Activated CD8-positive, alpha-beta memory T cell treated with anti-CD3 and anti-CD28 coated beads, Interleukin-2, amount 50 U/mL, for 24 hours (primary cell): ENCODE results near the gene LIMS2.

Experiments used
- DNase-seq: peaks from one replicate; pipeline ENCODE4 v3.0.0-alpha.2; 2020; ENCODE audit errors: extremely low read depth

Gene LIMS2

GRCh38 chr2:127658641-127659407 lies 16.5 kb downstream of the LIMS2 start:
- no peak for DNase-seq

DNA sequence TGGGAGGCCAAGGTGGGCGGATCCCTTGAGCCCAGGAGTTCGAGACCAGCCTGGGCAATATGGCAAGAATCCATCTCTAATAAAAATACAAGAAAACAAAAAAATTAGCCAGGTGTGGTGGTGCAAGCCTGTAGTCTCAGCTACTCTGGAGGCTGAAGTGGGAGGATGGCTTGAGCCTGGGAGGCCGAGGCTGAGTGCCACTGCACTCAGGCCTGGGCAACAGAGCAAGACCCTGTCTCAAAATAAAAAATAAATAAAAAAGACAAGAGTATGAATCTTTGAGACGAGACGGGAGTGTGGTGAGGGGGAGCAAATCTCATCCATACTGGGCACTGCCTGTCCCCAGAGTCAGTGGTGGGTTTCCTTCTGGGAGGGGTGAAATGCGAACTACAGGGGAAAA lies 17.2 kb downstream of the LIMS2 start:
- no peak for DNase-seq

- DNase-seq = no peak
These were observed 18.1 kb downstream of the LIMS2 start for GRCh38 chr2:127657232-127657595.

GRCh38 chr2:127656569-127657231 lies 18.6 kb downstream of the LIMS2 start:
- no peak for DNase-seq

DNA sequence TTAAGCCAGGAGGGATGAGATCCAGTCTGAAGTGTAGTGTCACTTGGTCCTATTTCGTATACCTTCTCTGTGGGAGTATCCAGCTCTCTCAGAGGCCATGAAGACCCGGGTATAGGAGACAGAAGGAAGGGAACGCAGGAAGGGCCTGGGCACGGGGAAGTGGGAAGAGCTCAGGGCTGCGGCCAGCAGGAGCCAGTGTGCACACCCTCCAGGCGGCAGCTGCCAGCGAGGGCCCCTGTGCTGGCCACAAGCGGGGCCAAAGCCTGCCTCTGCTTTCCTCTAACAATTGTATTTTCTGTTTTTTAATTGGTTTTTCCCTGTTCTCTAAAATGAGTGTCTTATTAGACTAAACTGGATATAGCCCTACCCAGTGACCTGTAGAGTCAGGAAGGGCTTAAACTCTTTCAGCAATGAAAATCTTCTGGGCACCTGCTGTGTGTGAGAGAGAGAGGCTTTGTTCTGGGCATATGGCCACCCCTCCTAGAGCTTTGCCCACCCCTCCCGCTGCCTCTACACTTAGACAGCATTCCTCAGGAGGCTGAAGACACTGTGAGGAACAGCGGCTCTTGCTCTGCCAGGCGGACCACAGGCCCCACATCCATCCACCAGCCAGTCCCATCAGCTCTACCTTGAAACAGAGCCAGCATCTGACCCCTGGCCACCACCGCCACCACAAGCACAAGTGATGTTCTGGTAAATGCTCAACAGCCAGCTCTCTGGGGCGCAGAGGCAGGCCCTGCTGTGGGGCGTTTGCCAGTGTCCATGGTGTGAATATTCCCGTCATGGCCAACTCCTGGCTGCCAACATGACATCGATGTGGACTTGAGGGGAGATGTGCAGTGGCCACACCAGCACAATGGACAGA lies 19.9 kb downstream of the LIMS2 start:
- DNase-seq = no peak

- no peak for DNase-seq
These were observed 20.5 kb downstream of the LIMS2 start for GRCh38 chr2:127654838-127655175.

- DNase-seq = no peak
These were observed 21.1 kb downstream of the LIMS2 start for GRCh38 chr2:127654084-127654837.

DNA sequence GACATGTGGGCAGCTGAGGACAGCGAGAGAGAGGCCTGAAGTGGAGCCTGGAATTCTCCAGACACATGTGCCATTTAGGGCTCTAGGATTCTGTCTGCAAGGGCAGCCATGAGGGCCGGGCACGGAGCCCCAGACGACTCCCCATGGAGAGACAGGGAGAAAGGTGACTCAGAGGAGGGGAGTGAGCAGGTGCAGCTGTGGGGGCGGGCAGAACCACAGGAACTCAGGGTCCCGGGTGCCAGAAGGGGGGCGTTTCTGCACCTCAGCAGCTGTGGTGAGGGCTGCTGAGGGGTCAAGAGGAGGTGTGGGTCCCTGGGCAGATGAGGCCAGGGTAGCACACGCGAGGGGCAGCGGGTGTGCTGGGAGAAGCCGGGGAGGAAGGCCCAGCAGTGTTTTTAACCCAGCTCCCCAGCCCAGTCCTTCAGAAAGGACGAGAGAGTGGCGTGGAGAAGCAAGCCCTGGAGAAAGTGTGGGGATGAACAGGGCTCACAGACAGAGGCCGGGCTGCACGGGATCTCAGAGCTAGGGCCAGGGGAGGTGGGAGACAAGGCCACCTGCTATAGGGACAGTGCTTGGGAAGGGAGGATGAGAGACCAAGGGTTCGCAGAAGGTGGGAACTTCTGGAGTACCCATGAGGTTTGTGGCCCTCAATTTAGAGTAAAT lies 21.8 kb downstream of the LIMS2 start:
- no peak for DNase-seq

DNA sequence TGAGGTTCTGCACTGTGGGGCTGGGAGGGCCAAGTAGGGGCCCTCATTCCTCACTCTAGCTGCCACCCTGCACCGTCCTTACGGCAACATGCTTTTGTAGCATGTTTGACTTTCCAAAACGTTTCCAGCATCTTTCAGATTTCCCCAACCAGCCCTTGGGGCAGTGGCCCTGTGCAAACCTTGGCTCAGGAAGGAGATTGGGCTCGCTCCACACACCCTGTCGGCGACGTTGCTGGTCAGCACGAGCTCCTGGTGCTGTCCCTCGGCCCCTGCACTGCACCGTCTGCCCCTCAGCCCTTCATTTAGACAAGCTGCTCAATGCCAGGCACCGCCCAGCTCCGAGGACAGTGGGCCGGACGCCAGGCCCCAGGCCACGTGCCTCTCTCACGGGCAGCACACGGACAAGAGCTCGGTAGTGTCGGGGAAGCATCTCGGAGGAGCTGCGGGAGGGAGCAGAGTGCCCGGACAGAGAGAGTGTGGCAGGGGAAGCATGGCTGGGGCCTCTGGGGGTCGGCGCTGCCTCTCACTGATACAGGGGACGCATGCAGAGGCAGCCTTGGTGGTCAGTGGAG lies 22.5 kb downstream of the LIMS2 start:
- DNase-seq = no peak

DNA sequence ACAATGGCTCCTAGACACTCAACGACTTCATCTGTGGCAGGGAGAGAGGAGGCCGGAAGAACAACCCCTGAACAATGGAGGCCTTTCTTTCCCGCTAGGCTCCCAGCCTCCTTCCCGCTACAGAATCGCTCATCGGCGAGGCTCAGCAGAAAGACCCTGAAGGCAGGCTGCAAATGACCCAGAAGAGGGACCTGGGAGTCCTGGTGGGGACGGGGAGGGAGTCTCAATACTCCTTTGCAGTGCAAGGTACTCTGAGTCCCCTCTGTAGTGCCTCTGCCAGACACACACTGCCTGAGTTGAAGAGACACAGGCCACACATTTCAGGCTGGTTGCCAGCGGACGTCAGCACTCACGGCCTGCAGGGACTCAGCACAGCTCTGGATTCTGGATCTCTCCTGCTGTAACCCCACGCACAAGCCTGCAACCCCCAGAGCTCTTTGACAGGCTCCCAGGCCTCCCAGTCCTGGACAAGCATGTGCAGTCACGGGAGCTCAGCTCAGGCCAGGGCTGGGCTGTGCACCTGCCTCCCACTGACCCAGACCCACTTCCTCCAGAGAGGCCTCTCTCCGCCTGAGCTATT lies 23.3 kb downstream of the LIMS2 start:
- no peak for DNase-seq

- DNase-seq = no peak
These were observed 23.9 kb downstream of the LIMS2 start for GRCh38 chr2:127651381-127651809.

DNA sequence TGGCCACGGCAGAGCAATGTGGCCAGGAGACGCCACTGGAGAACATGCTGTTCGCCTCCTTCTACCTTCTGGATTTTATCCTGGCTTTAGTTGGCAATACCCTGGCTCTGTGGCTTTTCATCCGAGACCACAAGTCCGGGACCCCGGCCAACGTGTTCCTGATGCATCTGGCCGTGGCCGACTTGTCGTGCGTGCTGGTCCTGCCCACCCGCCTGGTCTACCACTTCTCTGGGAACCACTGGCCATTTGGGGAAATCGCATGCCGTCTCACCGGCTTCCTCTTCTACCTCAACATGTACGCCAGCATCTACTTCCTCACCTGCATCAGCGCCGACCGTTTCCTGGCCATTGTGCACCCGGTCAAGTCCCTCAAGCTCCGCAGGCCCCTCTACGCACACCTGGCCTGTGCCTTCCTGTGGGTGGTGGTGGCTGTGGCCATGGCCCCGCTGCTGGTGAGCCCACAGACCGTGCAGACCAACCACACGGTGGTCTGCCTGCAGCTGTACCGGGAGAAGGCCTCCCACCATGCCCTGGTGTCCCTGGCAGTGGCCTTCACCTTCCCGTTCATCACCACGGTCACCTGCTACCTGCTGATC lies 24.4 kb downstream of the LIMS2 start:
- no peak for DNase-seq

DNA sequence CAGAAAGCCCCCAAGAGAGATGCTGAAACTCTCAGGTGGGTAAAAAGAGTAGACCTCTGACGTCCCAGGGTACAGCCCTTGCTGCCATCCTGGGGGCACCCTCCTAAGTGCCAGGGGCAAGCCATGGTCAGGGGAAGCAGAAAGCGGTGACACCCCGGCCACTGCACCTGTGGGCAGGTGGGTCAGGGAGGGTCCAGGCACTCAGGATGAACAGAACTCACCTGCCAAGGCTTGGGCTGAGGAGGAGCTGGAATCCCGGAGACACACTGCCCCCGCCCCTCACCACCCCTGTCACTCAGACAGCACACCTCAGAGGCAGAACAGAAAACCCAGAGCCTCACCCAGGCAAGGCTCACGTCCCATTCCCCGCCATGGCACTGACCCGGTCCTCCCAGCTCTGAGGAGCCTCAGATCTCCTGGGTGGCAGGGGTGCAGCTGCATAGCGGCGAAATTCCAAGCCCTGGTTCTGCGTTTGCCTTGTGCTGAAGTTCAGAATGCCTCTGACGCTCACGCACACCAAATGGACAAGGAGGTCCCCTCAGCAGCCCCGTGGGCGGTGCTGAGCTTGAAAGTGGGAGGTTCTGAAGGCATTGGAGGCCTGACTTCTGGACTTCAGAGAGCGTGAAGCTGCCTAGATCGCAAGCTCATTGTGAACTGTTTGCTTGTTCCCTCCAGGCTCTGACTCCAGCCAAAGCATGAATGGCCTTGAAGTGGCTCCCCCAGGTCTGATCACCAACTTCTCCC lies 25.1 kb downstream of the LIMS2 start:
- no peak for DNase-seq

DNA sequence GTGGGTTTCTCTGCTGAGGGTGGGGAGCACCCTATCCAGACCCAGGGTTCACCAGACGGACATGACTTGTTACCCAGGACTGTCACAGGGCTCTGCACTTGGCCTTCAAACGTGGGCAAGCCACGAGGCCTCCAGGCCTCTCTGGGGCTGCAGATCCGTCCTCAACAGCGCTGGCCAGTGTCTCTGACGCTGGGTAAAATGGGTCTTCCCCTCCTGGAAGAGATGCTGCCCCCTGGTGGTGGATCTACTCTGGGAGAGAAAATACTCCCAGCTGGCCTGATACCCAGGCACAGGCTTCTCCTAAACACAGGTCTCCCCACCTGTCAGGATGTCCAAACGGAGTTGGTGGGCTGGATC lies 25.7 kb downstream of the LIMS2 start:
- DNase-seq = peak; percentile 68

DNA sequence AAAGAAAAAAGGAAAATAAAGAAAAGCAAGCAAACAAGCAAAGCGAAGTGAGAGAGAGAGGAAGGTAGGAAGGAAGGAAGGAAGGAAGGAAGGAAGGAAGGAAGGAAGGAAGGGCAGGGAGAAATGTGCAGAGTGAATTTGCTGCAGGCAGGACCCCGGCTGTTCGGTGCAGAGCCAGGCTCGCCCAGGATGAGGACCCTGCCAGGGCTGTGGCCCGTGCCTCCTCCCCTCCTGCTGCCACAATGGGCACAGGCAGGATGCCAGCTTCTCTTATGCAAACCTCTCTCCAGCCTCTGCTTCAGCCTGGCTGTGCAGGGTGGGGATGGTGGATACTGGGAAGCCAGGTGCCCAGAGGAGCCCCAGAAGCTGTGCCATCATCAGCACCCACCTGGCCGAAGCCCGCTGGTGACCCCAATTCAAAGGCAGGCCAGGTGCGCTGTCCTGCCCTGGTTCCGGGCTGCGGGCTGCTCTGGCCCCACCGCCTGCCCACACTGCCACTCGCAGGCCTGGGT lies 26.2 kb downstream of the LIMS2 start:
- no peak for DNase-seq

DNA sequence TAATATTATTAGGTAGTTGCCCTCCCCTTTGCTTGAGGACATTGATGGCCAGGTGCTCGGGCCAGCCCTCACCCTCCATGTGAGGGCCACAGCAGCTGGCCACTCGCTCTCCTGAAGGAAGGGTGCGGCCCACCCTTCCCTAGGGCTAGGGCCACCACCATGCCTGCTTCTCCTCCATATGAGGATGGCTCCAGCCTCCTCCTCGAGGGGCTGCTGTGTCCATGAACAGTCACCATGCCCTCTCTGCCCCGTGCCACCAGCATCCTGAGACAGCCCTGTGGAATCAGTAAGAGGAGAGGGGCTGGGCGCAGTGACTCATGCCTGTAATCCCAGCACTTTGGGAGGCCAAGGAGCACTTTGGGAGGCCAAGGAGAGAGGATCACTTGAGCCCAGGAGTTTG lies 27.0 kb downstream of the LIMS2 start:
- no peak for DNase-seq

DNA sequence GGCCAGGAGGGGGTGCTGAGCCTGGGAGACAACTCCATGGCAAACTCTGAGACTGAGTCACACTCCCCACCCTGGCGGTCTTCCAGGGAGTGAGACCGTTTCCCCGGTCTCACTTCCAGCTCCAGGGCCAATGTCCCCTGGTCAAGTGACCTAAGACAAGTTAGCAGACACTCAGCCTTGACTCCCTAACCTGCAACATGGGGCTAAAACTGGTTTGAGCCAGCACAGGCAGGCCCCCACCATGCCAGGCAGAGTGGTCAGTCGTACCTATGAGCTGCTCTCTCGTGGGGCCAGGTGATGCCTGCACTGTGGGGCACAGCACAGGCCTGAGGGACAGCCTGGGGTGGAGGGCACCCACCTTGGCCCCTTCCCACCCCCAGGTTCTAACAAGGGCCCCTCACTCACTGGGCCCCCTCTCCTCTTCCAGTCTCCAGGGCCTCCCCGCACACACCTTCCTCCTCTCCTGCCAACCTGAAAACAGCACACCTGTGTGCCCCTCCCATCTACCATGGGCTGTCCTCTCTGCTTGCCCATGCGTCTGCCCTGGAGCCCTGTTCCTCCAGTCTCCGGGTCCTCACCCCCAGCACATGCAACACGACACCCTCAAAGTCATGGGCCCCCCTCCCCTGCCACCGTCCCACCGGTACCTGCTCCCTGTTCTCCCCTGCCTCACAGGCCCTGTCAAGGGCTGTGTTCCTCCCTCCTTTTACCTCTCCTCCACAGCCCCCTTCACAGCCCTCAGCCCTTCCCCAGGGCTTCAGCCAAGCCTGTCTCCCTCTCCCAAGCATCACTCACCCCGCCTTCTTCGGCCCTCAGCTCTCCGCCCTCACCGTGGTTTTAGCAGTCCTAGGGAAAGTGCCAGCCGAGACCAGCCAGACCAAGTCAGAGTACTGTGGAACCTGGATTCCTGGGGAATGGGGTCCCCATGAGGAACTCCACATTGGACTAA lies 27.8 kb downstream of the LIMS2 start:
- DNase-seq = no peak

GRCh38 chr2:127646487-127647241 lies 28.7 kb downstream of the LIMS2 start:
- DNase-seq = no peak
